Spleen (tissue), 11 donors: ENCODE data around the gene CST7. TPM values are rescaled to one million over a fixed set of nuclear protein-coding genes. Genes with fewer than 3 reads are reported as not detected.

Experiments
- DNase-seq: peaks from one replicate; pipeline ENCODE4 v3.0.0-alpha.2; 2020
- H3K27ac ChIP-seq, 8 donors: fragments of 200-600 bp; sonication (generic) in 7 of 8; 1 replicate in 4 of 8; 2 replicates in 4 of 8; pipeline versions ENCODE4 v1.5.0 to v1.8.0; 2016 to 2021; ENCODE audit warnings: inconsistent platforms in 4 of 8, mild to moderate bottlenecking in 4 of 8, moderate library complexity in 1 of 8
- H3K27me3 ChIP-seq, 7 donors: fragments of 200-600 bp; sonication (generic) in 6 of 7; replicated peaks in 1 of 7; 1 replicate in 4 of 7; 2 replicates in 3 of 7; pipeline versions ENCODE4 v1.5.0 to v1.8.0; 2016 to 2021; ENCODE audit warnings: inconsistent platforms in 3 of 7, mild to moderate bottlenecking in 1 of 7
- H3K36me3 ChIP-seq, 6 donors: fragments of 200-600 bp; sonication (generic) in 5 of 6; 1 replicate in 4 of 6; 2 replicates in 2 of 6; pipeline versions ENCODE4 v1.5.0 to v1.8.0; 2016 to 2021; ENCODE audit warnings: inconsistent platforms in 2 of 6
- H3K4me1 ChIP-seq, 6 donors: fragments of 200-600 bp; sonication (generic) in 5 of 6; 1 replicate in 3 of 6; 2 replicates in 3 of 6; pipeline versions ENCODE4 v1.5.0 to v1.8.0; 2016 to 2021; ENCODE audit warnings: inconsistent platforms in 3 of 6
- H3K4me3 ChIP-seq, 8 donors: fragments of 200-600 bp; sonication (generic) in 7 of 8; 1 replicate in 4 of 8; 2 replicates in 4 of 8; pipeline versions ENCODE4 v1.5.0 to v1.8.0; 2016 to 2021; ENCODE audit warnings: inconsistent platforms in 4 of 8, mild to moderate bottlenecking in 4 of 8, moderate library complexity in 2 of 8
- H3K9me3 ChIP-seq, 8 donors: fragments of 200-600 bp; sonication (generic) in 7 of 8; 1 replicate in 4 of 8; 2 replicates in 4 of 8; pipeline versions ENCODE4 v1.5.0 to v1.8.0; 2016 to 2021; ENCODE audit warnings: inconsistent platforms in 4 of 8
- CTCF ChIP-seq, 11 experiments: fragments of 200-600 bp in 7 of 11; fragments of 450-650 bp in 4 of 11; sonication (generic) in 4 of 11; IDR thresholded peaks in 8 of 11; conservative IDR thresholded peaks in 3 of 11; 1 replicate in 7 of 11; 2 replicates in 4 of 11; pipeline versions ENCODE4 v1.4.0 to v1.8.0; 2016 to 2021; ENCODE audit warnings: antibody characterized with exemption in 11 of 11, inconsistent platforms in 4 of 11, mild to moderate bottlenecking in 1 of 11
- POLR2A ChIP-seq, 3 donors: fragments of 450-650 bp; IDR thresholded peaks; one replicate each; pipeline ENCODE4 v1.5.1; 2017; ENCODE audit warnings: antibody characterized with exemption in 3 of 3, mild to moderate bottlenecking in 1 of 3
- POLR2AphosphoS5 ChIP-seq, 3 donors: sonication (generic); formaldehyde crosslinking; IDR thresholded peaks; one replicate each; pipeline ENCODE4 v1.5.1; 2017; ENCODE audit warnings: antibody characterized with exemption in 3 of 3
- WGBS, 5 donors: extraction: QIAGEN DNeasy Blood & Tissue Kit in 3 of 5; methylation state at CpG; one replicate each; pipeline versions ENCODE4 v1.1.5 to v1.1.7; 2013 to 2018; 5-methylcytosine and 5-hydroxymethylcytosine counted together
- intact Hi-C: fragments of 100-400 bp; cut with DNase I; formaldehyde crosslinking; loops from one replicate; pipeline ENCODE4 v1.15.0; 2023; ENCODE audit warnings: low total_unique reads
- polyA plus RNA-seq, 3 donors: library from polyadenylated mRNA; stranded (reverse); fragments of 200-250 nt; gene quantifications; one replicate each; pipeline ENCODE4 v1.2.1, GENCODE V29; 2013
- total RNA-seq, 7 donors: library from RNA; depleted of rRNA in 3 of 7; stranded (reverse); fragments of >200 nt in 3 of 7; fragmentation: NEBNext Ultra II Directional in 4 of 7; extraction: Animal tissue kit (Norgen Biotek cat#: 25700) in 4 of 7; gene quantifications; one replicate each; pipeline versions ENCODE4 v1.1.0 to v1.2.1, GENCODE V29; 2016 to 2021
- donor health status: healthy with polysubstance abuse.
- donor health status: DM: no; HTN: no; CAD: no; lungs with moderate emphysema.
- donor health status: DM: no; HTN: no; CAD: no.
- donor health status: Bipolar disorder and iron deficiency.
- donor health status: healthy.
- donor health status: DM: no; HTN: no; CAD: no.
- donor health status: DM: yes; HTN: yes; CAD: no.

CST7 gene
- total and polyA plus RNA-seq, 10 donors = 23.1 to 298 (median 63.8) TPM

- Histone ChIP-seq H3K9me3 (no peaks in the 10 kb centered on the region), H3K27ac (peak overlapping the region in 7 of 8 donors; percentile 33 to 97 (median 93)), H3K36me3 (peaks cover 0 to 61% (median 19%) of the 10 kb centered on the region in 6 donors), H3K27me3 (peaks cover 0 to 23% (median 0%) of the 10 kb centered on the region in 7 donors), H3K4me1 (peaks cover 0 to 95% (median 30%) of the 10 kb centered on the region in 6 donors), H3K4me3 (peak overlapping the region in 1 of 8 donors; percentile 77)
- intact Hi-C loops = no loop called here
- TF ChIP-seq CTCF (IDR thresholded peaks at IDR 0.05 in 8 of 11, conservative IDR thresholded peaks at IDR 0.05 in 3 of 11) (no peak), POLR2A (IDR thresholded peaks at IDR 0.05) (no peak)
- DNase-seq = no peak
- WGBS, 5 donors = 63 to 76% (median 72%) methylated on average over 7 to 8 of the region's 8 CpGs
Measured at GRCh38 chr20:24954151-24954550, 5.1 kb downstream of the CST7 start.

- intact Hi-C loops = no loop called here
- no peak overlapping the region for H3K4me3 ChIP-seq
- peak overlapping the region in 7 of 8 donors; percentile 33 to 97 (median 91) for H3K27ac ChIP-seq
Measured at GRCh38 chr20:24954566-24954965, 5.5 kb downstream of the CST7 start.

GRCh38 chr20:24955045-24955444 is 6.0 kb downstream of the CST7 start:
- no peaks in the 10 kb centered on the region for H3K9me3 ChIP-seq
- H3K4me3 ChIP-seq = no peak overlapping the region
- peaks cover 0 to 95% (median 30%) of the 10 kb centered on the region in 6 donors for H3K4me1 ChIP-seq
- WGBS, 5 donors = 33 to 45% (median 37%) methylated on average over 3 of the region's 3 CpGs
- peak overlapping the region in 7 of 8 donors; percentile 33 to 97 (median 91) for H3K27ac ChIP-seq
- H3K27me3 ChIP-seq = peaks cover 0 to 16% (median 0%) of the 10 kb centered on the region in 7 donors
- DNase-seq = peak; percentile 50
- peaks cover 0 to 70% (median 28%) of the 10 kb centered on the region in 6 donors for H3K36me3 ChIP-seq
- no peak for TF ChIP-seq CTCF (IDR thresholded peaks at IDR 0.05 in 8 of 11, conservative IDR thresholded peaks at IDR 0.05 in 3 of 11)
- TF ChIP-seq POLR2AphosphoS5 (IDR thresholded peaks at IDR 0.05) = peak in 1 of 3 donors; percentile 39
- intact Hi-C loops = no loop called here

More at GRCh38 chr20:24954566-24954965, 5.5 kb downstream of the CST7 start:
- TF ChIP-seq POLR2AphosphoS5 (IDR thresholded peaks at IDR 0.05) = no peak
- TF ChIP-seq CTCF (IDR thresholded peaks at IDR 0.05 in 8 of 11, conservative IDR thresholded peaks at IDR 0.05 in 3 of 11) = no peak
- no peak for TF ChIP-seq POLR2A (IDR thresholded peaks at IDR 0.05)
- Histone ChIP-seq H3K9me3 (no peaks in the 10 kb centered on the region), H3K27me3 (peaks cover 0 to 19% (median 0%) of the 10 kb centered on the region in 7 donors), H3K36me3 (peaks cover 0 to 65% (median 24%) of the 10 kb centered on the region in 6 donors), H3K4me1 (peaks cover 0 to 95% (median 30%) of the 10 kb centered on the region in 6 donors)
- no peak for DNase-seq
- WGBS, 5 donors = 31 to 49% (median 44%) methylated on average over 2 of the region's 2 CpGs

GRCh38 chr20:24956001-24956841 is 7.2 kb downstream of the CST7 start:
- peak overlapping the region in 4 of 8 donors; percentile 46 to 97 (median 94) for H3K27ac ChIP-seq
- intact Hi-C loops = no loop called here
- H3K27me3 ChIP-seq = peaks cover 0 to 5% (median 0%) of the 10 kb centered on the region in 7 donors
- no peaks in the 10 kb centered on the region for H3K9me3 ChIP-seq
- peaks cover 0 to 93% (median 32%) of the 10 kb centered on the region in 6 donors for H3K4me1 ChIP-seq
- 84 to 88% (median 86%) methylated on average over 10 to 22 of the region's 22 CpGs for WGBS, 5 donors
- no peak overlapping the region for H3K4me3 ChIP-seq
- DNase-seq = peak; percentile 75
- peaks cover 0 to 82% (median 38%) of the 10 kb centered on the region in 6 donors for H3K36me3 ChIP-seq
- TF ChIP-seq POLR2A (IDR thresholded peaks at IDR 0.05) (no peak), POLR2AphosphoS5 (IDR thresholded peaks at IDR 0.05) (peak in 2 of 3 donors; percentile 8 to 40)
